WTC11 (cell line): ENCODE measurements around the gene NELFCD. TPM values are rescaled to one million over a fixed set of nuclear protein-coding genes. Genes with fewer than 3 reads are reported as not detected.
"Not testable (repeated sequence)": the region's sequence is repeated elsewhere in the genome, so short reads cannot be mapped to it uniquely, and the experiment has no call there.

ENCODE experiments used
- ATAC-seq: fragments of 200-7000 bp; cut with Tn5 transposase; 2 replicates; pipeline ENCODE4 v1.10.0; 2021; ENCODE audit warnings: mild to moderate bottlenecking, moderate library complexity
- CTCF ChIA-PET: fragments of 300-600 bp; sonication (Branson Sonifier 250); formaldehyde crosslinking; loops from one replicate; lab custom pipeline; 2021; ENCODE audit warnings: antibody characterized with exemption; lab: Charles Lee
- POLR2A ChIA-PET: fragments of 350-600 bp; sonication (Branson Sonifier 250); formaldehyde crosslinking; loops from one replicate; lab custom pipeline; 2021; ENCODE audit warnings: antibody characterized with exemption; lab: Charles Lee
- DNase-seq: peaks from one replicate; pipeline ENCODE4 v3.0.0; 2021; ENCODE audit warnings: low spot score
- H3K27ac Mint-ChIP-seq: 2 replicates; pipeline ENCODE4 v1.8.0; 2021; ENCODE audit warnings: mixed read lengths
- H3K27me3 Mint-ChIP-seq: 2 replicates; pipeline ENCODE4 v1.8.0; 2021; ENCODE audit warnings: low read depth, mild to moderate bottlenecking, moderate library complexity, mixed read lengths
- H3K36me3 Mint-ChIP-seq: 2 replicates; pipeline ENCODE4 v1.8.0; 2021; ENCODE audit warnings: mixed read lengths
- H3K4me1 Mint-ChIP-seq: 2 replicates; pipeline ENCODE4 v1.8.0; 2022; ENCODE audit warnings: mixed read lengths
- H3K4me3 Mint-ChIP-seq: 2 replicates; pipeline ENCODE4 v1.8.0; 2021; ENCODE audit warnings: mild to moderate bottlenecking, moderate library complexity, mixed read lengths
- H3K9me3 Mint-ChIP-seq: 2 replicates; pipeline ENCODE4 v1.8.0; 2021; ENCODE audit warnings: mixed read lengths
- AR ChIP-seq: fragments of 250-450 bp; sonication (Bioruptor Pico); IDR thresholded peaks from 2 replicates; pipeline ENCODE4 v1.9.0; 2021; ENCODE audit warnings: mild to moderate bottlenecking
- ATF1 ChIP-seq: sonication (generic); formaldehyde crosslinking; IDR thresholded peaks from 2 replicates; pipeline ENCODE4 v1.8.1; 2023; ENCODE audit warnings: mild to moderate bottlenecking, moderate library complexity, missing genetic modification reagents
- ATF2 ChIP-seq: sonication (generic); formaldehyde crosslinking; IDR thresholded peaks from 2 replicates; pipeline ENCODE4 v1.8.1; 2022; ENCODE audit warnings: low read depth, missing genetic modification reagents, borderline replicate concordance
- CTCF ChIP-seq: fragments of 200-600 bp; IDR thresholded peaks from 2 replicates; pipeline ENCODE4 v1.8.0; 2022; ENCODE audit warnings: antibody characterized with exemption
- ELF4 ChIP-seq: sonication (generic); formaldehyde crosslinking; IDR thresholded peaks from 2 replicates; pipeline ENCODE4 v1.8.1; 2022; ENCODE audit warnings: low read depth, mild to moderate bottlenecking, moderate library complexity, missing genetic modification reagents
- FOXP1 ChIP-seq: sonication (generic); formaldehyde crosslinking; IDR thresholded peaks from 2 replicates; pipeline ENCODE4 v1.8.0; 2022; ENCODE audit warnings: missing genetic modification reagents, mild to moderate bottlenecking, moderate library complexity, borderline replicate concordance
- FOXP4 ChIP-seq: sonication (generic); formaldehyde crosslinking; IDR thresholded peaks from 2 replicates; pipeline ENCODE4 v1.8.0; 2022; ENCODE audit warnings: mild to moderate bottlenecking, missing genetic modification reagents
- GABPB1 ChIP-seq: sonication (generic); formaldehyde crosslinking; IDR thresholded peaks from 2 replicates; pipeline ENCODE4 v1.8.1; 2023; ENCODE audit warnings: mild to moderate bottlenecking, missing genetic modification reagents
- GTF2I ChIP-seq: fragments of 250-450 bp; sonication (Bioruptor Pico); conservative IDR thresholded peaks from 2 replicates; pipeline ENCODE4 v1.4.0; 2021; ENCODE audit warnings: mild to moderate bottlenecking
- NFE2L1 ChIP-seq: sonication (generic); formaldehyde crosslinking; IDR thresholded peaks from 2 replicates; pipeline ENCODE4 v1.8.1; 2023; ENCODE audit warnings: missing genetic modification reagents
- PRDM15 ChIP-seq: sonication (generic); formaldehyde crosslinking; IDR thresholded peaks from 2 replicates; pipeline ENCODE4 v1.8.0; 2022; ENCODE audit warnings: missing genetic modification reagents
- PREB ChIP-seq: sonication (generic); formaldehyde crosslinking; IDR thresholded peaks from 2 replicates; pipeline ENCODE4 v1.8.1; 2022; ENCODE audit warnings: mild to moderate bottlenecking, missing genetic modification reagents, moderate library complexity, borderline replicate concordance
- SOX15 ChIP-seq: fragments of 250-450 bp; sonication (Bioruptor Pico); IDR thresholded peaks from 2 replicates; pipeline ENCODE4 v1.9.0; 2021; ENCODE audit warnings: mild to moderate bottlenecking
- ZNF263 ChIP-seq: sonication (generic); formaldehyde crosslinking; IDR thresholded peaks from 2 replicates; pipeline ENCODE4 v1.8.1; 2022; ENCODE audit warnings: low read depth, mild to moderate bottlenecking, moderate library complexity, missing genetic modification reagents
- ZNF532 ChIP-seq: fragments of 250-450 bp; sonication (Bioruptor Pico); IDR thresholded peaks from 2 replicates; pipeline ENCODE4 v1.9.0; 2021; ENCODE audit warnings: mild to moderate bottlenecking, borderline replicate concordance
- total RNA-seq: library from RNA; stranded (reverse); gene quantifications from 3 replicates; pipeline ENCODE4 v1.2.3, GENCODE V29; 2021

Gene NELFCD
- total RNA-seq, 1 experiment from 2014 or later, result 66.9 TPM

GRCh38 chr20:58947797-58948388 is 33.2 kb upstream of the NELFCD start:
- not testable (repeated sequence) for H3K4me3 Mint-ChIP-seq

GRCh38 chr20:58950603-58951002 is 30.5 kb upstream of the NELFCD start:
- Mint-ChIP-seq H3K4me1 (no peaks in the 10 kb centered on the region), H3K9me3 (peaks cover 15% of the 10 kb centered on the region), H3K4me3 (no peak overlapping the region), H3K36me3 (no peaks in the 10 kb centered on the region), H3K27me3 (0 out of 2 replicates have a peak, but pooled peaks cover 4% of the 10 kb centered on the region), H3K27ac (no peak overlapping the region)
- CTCF ChIA-PET, result interaction anchor here (1.5 kb wide), 1 partner anchor 12 kb away, joined by 4 read pairs; no protein-coding TSS in a partner anchor
- POLR2A ChIA-PET, result no interaction called here
- no peak for DNase-seq
- ATAC-seq, result peak; percentile 28; the same call in 1 of the 2 replicates
- TF ChIP-seq ATF2, result no peak
- TF ChIP-seq FOXP1 (CRISPR knock-in tag), result no peak
- TF ChIP-seq SOX15 (CRISPR knock-in tag), result no peak
- no peak for TF ChIP-seq NFE2L1 (CRISPR knock-in tag)
- no peak for TF ChIP-seq ATF1
- TF ChIP-seq PREB (CRISPR knock-in tag), result no peak
- no peak for TF ChIP-seq GTF2I (CRISPR knock-in tag)
- TF ChIP-seq PRDM15 (CRISPR knock-in tag), result no peak
- TF ChIP-seq ZNF263 (CRISPR knock-in tag), result no peak
- no peak for TF ChIP-seq ZNF532 (CRISPR knock-in tag)
- TF ChIP-seq ELF4 (CRISPR knock-in tag), result no peak
- TF ChIP-seq AR, result no peak
- no peak for TF ChIP-seq FOXP4
- TF ChIP-seq CTCF, result no peak
- no peak for TF ChIP-seq GABPB1 (CRISPR knock-in tag)

More at GRCh38 chr20:58947797-58948388, 33.2 kb upstream of the NELFCD start:
- H3K9me3 Mint-ChIP-seq, H3K27me3 Mint-ChIP-seq, DNase-seq, H3K36me3 Mint-ChIP-seq, CTCF ChIA-PET, H3K4me1 Mint-ChIP-seq, ATAC-seq, H3K27ac Mint-ChIP-seq, POLR2A ChIA-PET: not testable (repeated sequence)
